ENCODE measurements around the gene SIGLEC15.
"Not testable (repeated sequence)": the region's sequence is repeated elsewhere in the genome, so short reads cannot be mapped to it uniquely, and the experiment has no call there.

Gene SIGLEC15

GRCh38 chr18:45825258-45826044, at the start of gene SIGLEC15:
SIGLEC15 (plus strand) TSS chr18:45825675; CDS start chr18:45825729, 54 bp downstream.
- no peak for DNase-seq

- DNase-seq = no peak
Observed at GRCh38 chr18:45775743-45776142, 49.7 kb upstream of the SIGLEC15 start.

GRCh38 chr18:45777393-45777792, 48.1 kb upstream of the SIGLEC15 start:
- no peak for DNase-seq

- no peak for DNase-seq
Observed at GRCh38 chr18:45780568-45780967, 44.9 kb upstream of the SIGLEC15 start.

GRCh38 chr18:45782662-45783061, 42.8 kb upstream of the SIGLEC15 start:
- no peak for DNase-seq

- no peak for DNase-seq
Observed at GRCh38 chr18:45783097-45784075, 42.1 kb upstream of the SIGLEC15 start.

GRCh38 chr18:45785134-45785533, 40.3 kb upstream of the SIGLEC15 start:
- DNase-seq = no peak

- DNase-seq = no peak
Observed at GRCh38 chr18:45786941-45787340, 38.5 kb upstream of the SIGLEC15 start.

GRCh38 chr18:45787346-45787745, 38.1 kb upstream of the SIGLEC15 start:
- no peak for DNase-seq

GRCh38 chr18:45788861-45789260, 36.6 kb upstream of the SIGLEC15 start:
- DNase-seq = no peak

- DNase-seq = peak in 1 of 2 experiments; percentile 13
Observed at GRCh38 chr18:45792506-45793263, 32.8 kb upstream of the SIGLEC15 start.

- peak; percentile 76 to 92 for DNase-seq
Observed at GRCh38 chr18:45793264-45793965, 32.1 kb upstream of the SIGLEC15 start.

GRCh38 chr18:45801416-45802004, 24.0 kb upstream of the SIGLEC15 start:
- no peak for DNase-seq

GRCh38 chr18:45802814-45803492, 22.5 kb upstream of the SIGLEC15 start:
- peak; percentile 70 to 91 for DNase-seq

GRCh38 chr18:45805551-45805950, 19.9 kb upstream of the SIGLEC15 start:
- DNase-seq = no peak

- no peak for DNase-seq
Observed at GRCh38 chr18:45806226-45806625, 19.2 kb upstream of the SIGLEC15 start.

- not testable (repeated sequence) for DNase-seq
Observed at GRCh38 chr18:45807144-45807543, 18.3 kb upstream of the SIGLEC15 start.

- not testable (repeated sequence) for DNase-seq
Observed at GRCh38 chr18:45814733-45815132, 10.7 kb upstream of the SIGLEC15 start.

- DNase-seq = no peak
Observed at GRCh38 chr18:45817543-45817942, 7.9 kb upstream of the SIGLEC15 start.

GRCh38 chr18:45818765-45819164, 6.7 kb upstream of the SIGLEC15 start:
- not testable (repeated sequence) for DNase-seq

- no peak for DNase-seq
Observed at GRCh38 chr18:45820106-45820745, 5.2 kb upstream of the SIGLEC15 start.

All from SW 1271 (cell line).